IPS DF 6.9 (cell line): ENCODE results near the gene HTN3.
"Not testable (repeated sequence)": the region's sequence is repeated elsewhere in the genome, so short reads cannot be mapped to it uniquely, and the experiment has no call there.

Experiments
- DNase-seq: peaks from one replicate; pipeline ENCODE4 v3.0.0-alpha.2; 2013; ENCODE audit warnings: low read depth, low spot score
- H3K27ac ChIP-seq: one replicate; pipeline ENCODE4 v1.5.1; 2013; ENCODE audit warnings: low read length, control low read depth
- H3K27me3 ChIP-seq: 2 replicates; pipeline ENCODE4 v1.6.1; 2013; ENCODE audit warnings: mild to moderate bottlenecking, low read length; ENCODE audit not compliant: control insufficient read depth, insufficient read depth
- H3K36me3 ChIP-seq: 2 replicates; pipeline ENCODE4 v1.6.1; 2013; ENCODE audit warnings: low read length; ENCODE audit not compliant: control insufficient read depth, insufficient read depth
- H3K4me1 ChIP-seq: 2 replicates; pipeline ENCODE4 v1.6.1; 2013; ENCODE audit warnings: low read length; ENCODE audit not compliant: control insufficient read depth, insufficient read depth
- H3K4me3 ChIP-seq: 2 replicates; pipeline ENCODE4 v1.5.1; 2013; ENCODE audit warnings: mild to moderate bottlenecking, low read length
- H3K9me3 ChIP-seq: 2 replicates; pipeline ENCODE4 v1.6.1; 2013; ENCODE audit warnings: low read length, inconsistent platforms; ENCODE audit not compliant: control insufficient read depth, insufficient read depth
- WGBS: extraction: QIAGEN DNeasy Blood & Tissue Kit; methylation state at CpG from one replicate; pipeline ENCODE4 v1.1.7; 2013; ENCODE audit warnings: mixed read lengths, missing lambda C conversion rate; ENCODE audit not compliant: insufficient read length, insufficient coverage; 5-methylcytosine and 5-hydroxymethylcytosine counted together

HTN3 gene

GRCh38 chr4:70028159-70028558, at the start of gene HTN3:
Gene HTN3, plus strand, starts transcription at chr4:70028459. Its CDS starts 2,282 bp downstream, at chr4:70030741.
- no CpG with 5 or more reads among the region's 7 CpGs for WGBS
- H3K4me3 ChIP-seq, H3K9me3 ChIP-seq, DNase-seq, H3K4me1 ChIP-seq, H3K36me3 ChIP-seq, H3K27me3 ChIP-seq, H3K27ac ChIP-seq: not testable (repeated sequence)

GRCh38 chr4:69984030-69984443, 44.2 kb upstream of the HTN3 start:
- Histone ChIP-seq H3K4me1 (no peaks in the 10 kb centered on the region), H3K27me3 (no peaks in the 10 kb centered on the region), H3K4me3 (no peak overlapping the region), H3K9me3 (no peaks in the 10 kb centered on the region), H3K36me3 (no peaks in the 10 kb centered on the region), H3K27ac (no peak overlapping the region)
- peak; percentile 1 for DNase-seq
- WGBS = no CpG with 5 or more reads among the region's 2 CpGs

- Histone ChIP-seq H3K4me3 (no peak overlapping the region), H3K4me1 (no peaks in the 10 kb centered on the region), H3K27me3 (no peaks in the 10 kb centered on the region), H3K9me3 (no peaks in the 10 kb centered on the region), H3K36me3 (no peaks in the 10 kb centered on the region), H3K27ac (no peak overlapping the region)
- no CpG with 5 or more reads among the region's 1 CpG for WGBS
- no peak for DNase-seq
These were observed 41.6 kb upstream of the HTN3 start for GRCh38 chr4:69986663-69987062.

- WGBS = no CpG with 5 or more reads among the region's 4 CpGs
- Histone ChIP-seq H3K9me3 (no peaks in the 10 kb centered on the region), H3K36me3 (no peaks in the 10 kb centered on the region), H3K4me3 (no peak overlapping the region), H3K4me1 (no peaks in the 10 kb centered on the region), H3K27me3 (no peaks in the 10 kb centered on the region), H3K27ac (no peak overlapping the region)
- DNase-seq = no peak
These were observed 37.2 kb upstream of the HTN3 start for GRCh38 chr4:69991016-69991415.

GRCh38 chr4:69994782-69995181, 33.5 kb upstream of the HTN3 start:
- Histone ChIP-seq H3K36me3 (no peaks in the 10 kb centered on the region), H3K27me3 (no peaks in the 10 kb centered on the region), H3K4me1 (no peaks in the 10 kb centered on the region), H3K4me3 (no peak overlapping the region), H3K27ac (no peak overlapping the region), H3K9me3 (no peaks in the 10 kb centered on the region)
- no CpG with 5 or more reads among the region's 5 CpGs for WGBS
- no peak for DNase-seq

GRCh38 chr4:69995526-69996016, 32.7 kb upstream of the HTN3 start, which contains the start of gene STATH:
Gene STATH, plus strand, starts transcription at chr4:69995966. Its CDS starts 2,472 bp downstream, at chr4:69998438.
- Histone ChIP-seq H3K9me3 (no peaks in the 10 kb centered on the region), H3K36me3 (no peaks in the 10 kb centered on the region), H3K4me1 (no peaks in the 10 kb centered on the region), H3K27ac (no peak within 1 kb of the TSS), H3K27me3 (no peaks in the 10 kb centered on the region), H3K4me3 (no peak within 1 kb of the TSS)
- no CpG with 5 or more reads among the region's 3 CpGs for WGBS
- DNase-seq = no peak

- no peak overlapping the region for H3K27ac ChIP-seq
- WGBS = no CpG with 5 or more reads among the region's 3 CpGs
- no peak for DNase-seq
- H3K4me3 ChIP-seq = no peak overlapping the region
- no peaks in the 10 kb centered on the region for H3K27me3 ChIP-seq
- no peaks in the 10 kb centered on the region for H3K36me3 ChIP-seq
- no peaks in the 10 kb centered on the region for H3K9me3 ChIP-seq
- H3K4me1 ChIP-seq = no peaks in the 10 kb centered on the region
These were observed 28.8 kb upstream of the HTN3 start for GRCh38 chr4:69999420-69999819.

GRCh38 chr4:70000711-70001110, 27.5 kb upstream of the HTN3 start:
- Histone ChIP-seq H3K9me3 (no peaks in the 10 kb centered on the region), H3K27ac (no peak overlapping the region), H3K4me3 (no peak overlapping the region), H3K4me1 (no peaks in the 10 kb centered on the region), H3K36me3 (no peaks in the 10 kb centered on the region), H3K27me3 (no peaks in the 10 kb centered on the region)
- no peak for DNase-seq
- WGBS = no CpG with 5 or more reads among the region's 1 CpG

- H3K27ac ChIP-seq = no peak overlapping the region
- no peaks in the 10 kb centered on the region for H3K9me3 ChIP-seq
- no peaks in the 10 kb centered on the region for H3K36me3 ChIP-seq
- DNase-seq = no peak
- H3K4me3 ChIP-seq = no peak overlapping the region
- H3K27me3 ChIP-seq = no peaks in the 10 kb centered on the region
- H3K4me1 ChIP-seq = no peaks in the 10 kb centered on the region
These were observed 25.8 kb upstream of the HTN3 start for GRCh38 chr4:70002507-70002906.

GRCh38 chr4:70008771-70009170, 19.5 kb upstream of the HTN3 start:
- no CpG with 5 or more reads among the region's 3 CpGs for WGBS
- DNase-seq = no peak
- H3K27me3 ChIP-seq = no peaks in the 10 kb centered on the region
- H3K9me3 ChIP-seq = no peaks in the 10 kb centered on the region
- no peaks in the 10 kb centered on the region for H3K36me3 ChIP-seq
- no peak overlapping the region for H3K4me3 ChIP-seq
- no peak overlapping the region for H3K27ac ChIP-seq
- no peaks in the 10 kb centered on the region for H3K4me1 ChIP-seq

GRCh38 chr4:70019006-70019405, 9.3 kb upstream of the HTN3 start:
- H3K4me3 ChIP-seq, H3K27ac ChIP-seq, H3K27me3 ChIP-seq, H3K36me3 ChIP-seq, H3K9me3 ChIP-seq, H3K4me1 ChIP-seq, DNase-seq: not testable (repeated sequence)
- no CpG with 5 or more reads among the region's 10 CpGs for WGBS
